K562 (cell line): Measurements from ENCODE around the gene SYT14. TPM values are rescaled to one million over a fixed set of nuclear protein-coding genes. Genes with fewer than 3 reads are reported as not detected.

Source experiments
- BCLAF1 ChIP-seq, 2 experiments: fragments of 450-650 bp in 1 of 2; IDR thresholded peaks; 2 replicates each; pipeline ENCODE4 v1.6.1; 2011 to 2017; ENCODE audit warnings: low read depth in 2 of 2, antibody characterized with exemption in 1 of 2, borderline replicate concordance in 1 of 2, low read length in 1 of 2, mild to moderate bottlenecking in 1 of 2, mixed read lengths in 1 of 2; ENCODE audit not compliant: control insufficient read depth in 1 of 2
- GTF2E2 ChIP-seq: fragments of 200-800 bp; sonication (Bioruptor generic); IDR thresholded peaks from 2 replicates; pipeline ENCODE4 v1.6.1; 2016; ENCODE audit warnings: missing genetic modification characterization, missing compliant biosample characterization
- HOXB6 ChIP-seq: fragments of 250-450 bp; sonication (Bioruptor Pico); IDR thresholded peaks from 2 replicates; pipeline ENCODE4 v1.5.1; 2022; ENCODE audit warnings: mild to moderate bottlenecking, borderline replicate concordance
- MGA ChIP-seq: fragments of 450-650 bp; IDR thresholded peaks from 2 replicates; pipeline ENCODE4 v1.6.1; 2016; ENCODE audit warnings: mild to moderate bottlenecking, moderate library complexity
- polyA plus RNA-seq, 8 experiments: library from polyadenylated mRNA; depleted of rRNA in 4 of 8; stranded (reverse) in 5 of 8; unstranded in 3 of 8; fragments of >200 nt; fragmentation: Nextera tagmentation in 2 of 8; fragmentation: Illumina TruSeq in 1 of 8; extraction: Ambion mirVana in 2 of 8; extraction: Trizol in 1 of 8; gene quantifications; 2 replicates each; pipeline versions ENCODE4 v1.2.1 to v1.2.3, GENCODE V29; 2011 to 2014; ENCODE audit warnings: inconsistent platforms in 1 of 8, missing spikeins in 1 of 8
- total RNA-seq, 7 experiments: library from RNA; depleted of rRNA in 6 of 7; stranded (reverse); fragments of >200 nt in 6 of 7; fragmentation: Illumina TruSeq in 2 of 7; extraction: Trizol in 2 of 7; gene quantifications; 2 replicates each; pipeline versions ENCODE4 v1.2.1 to v1.2.3, GENCODE V29; 2011 to 2021; ENCODE audit warnings: low replicate concordance in 1 of 7
- TF ChIP-seq, protein P1 (sequence below): fragments of 250-450 bp; sonication (Bioruptor Pico); IDR thresholded peaks from 2 replicates; pipeline ENCODE4 v1.4.0; 2020; ENCODE audit warnings: borderline replicate concordance

The SYT14 gene
- total and polyA plus RNA-seq, 9 of the 15 experiments (the other 6 are each of a cell fraction or from before 2014, with no cell fraction given) = 0.01 to 0.04 TPM; not detected in 7

DNA sequence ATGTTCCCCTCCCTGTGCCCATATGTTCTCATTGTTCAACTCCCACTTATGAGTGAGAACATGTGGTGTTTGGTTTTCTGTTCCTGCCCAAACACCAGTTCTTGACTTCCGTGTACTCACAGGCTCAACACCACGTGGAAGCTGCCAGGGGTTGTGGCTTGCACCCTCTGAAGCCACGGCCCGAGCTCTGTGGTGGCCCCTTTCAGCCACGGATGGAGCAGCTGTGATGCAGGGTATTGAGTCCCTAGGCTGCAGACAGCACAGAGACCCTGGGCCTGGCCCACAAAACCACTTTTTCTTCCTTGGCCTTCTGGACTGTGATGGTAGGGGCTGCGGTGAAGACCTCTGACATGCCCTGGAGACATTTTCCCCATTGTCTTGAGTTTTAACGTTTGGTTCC, 111.6 kb downstream of the SYT14 start (continued):
- TF ChIP-seq MGA = no peak
- TF ChIP-seq BCLAF1 (IDR thresholded peaks at IDR 0.05; ENCODE audit: borderline replicate concordance in 1 of 2, control insufficient read depth in 1 of 2, low read depth in 2 of 2, low read length in 1 of 2) = no peak
- TF ChIP-seq, protein P1, sequence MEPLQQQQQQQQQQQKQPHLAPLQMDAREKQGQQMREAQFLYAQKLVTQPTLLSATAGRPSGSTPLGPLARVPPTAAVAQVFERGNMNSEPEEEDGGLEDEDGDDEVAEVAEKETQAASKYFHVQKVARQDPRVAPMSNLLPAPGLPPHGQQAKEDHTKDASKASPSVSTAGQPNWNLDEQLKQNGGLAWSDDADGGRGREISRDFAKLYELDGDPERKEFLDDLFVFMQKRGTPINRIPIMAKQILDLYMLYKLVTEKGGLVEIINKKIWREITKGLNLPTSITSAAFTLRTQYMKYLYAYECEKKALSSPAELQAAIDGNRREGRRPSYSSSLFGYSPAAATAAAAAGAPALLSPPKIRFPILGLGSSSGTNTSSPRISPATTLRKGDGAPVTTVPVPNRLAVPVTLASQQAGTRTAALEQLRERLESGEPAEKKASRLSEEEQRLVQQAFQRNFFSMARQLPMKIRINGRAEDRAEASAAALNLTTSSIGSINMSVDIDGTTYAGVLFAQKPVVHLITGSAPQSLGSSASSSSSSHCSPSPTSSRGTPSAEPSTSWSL (CRISPR knock-in tag) = no peak
- TF ChIP-seq GTF2E2 = no peak
- no peak for TF ChIP-seq HOXB6 (CRISPR knock-in tag)
